Kidney glomerular epithelial cell (primary cell): ENCODE data around the gene PLEKHM3.
"Not testable (repeated sequence)": the region's sequence is repeated elsewhere in the genome, so short reads cannot be mapped to it uniquely, and the experiment has no call there.

Source experiments
- DNase-seq: peaks from one replicate; lab custom pipeline; 2025; lab: John Stamatoyannopoulos, UW

Gene PLEKHM3

GRCh38 chr2:207921606-207922005 is 103.7 kb downstream of the PLEKHM3 start:
- no peak for DNase-seq

DNA sequence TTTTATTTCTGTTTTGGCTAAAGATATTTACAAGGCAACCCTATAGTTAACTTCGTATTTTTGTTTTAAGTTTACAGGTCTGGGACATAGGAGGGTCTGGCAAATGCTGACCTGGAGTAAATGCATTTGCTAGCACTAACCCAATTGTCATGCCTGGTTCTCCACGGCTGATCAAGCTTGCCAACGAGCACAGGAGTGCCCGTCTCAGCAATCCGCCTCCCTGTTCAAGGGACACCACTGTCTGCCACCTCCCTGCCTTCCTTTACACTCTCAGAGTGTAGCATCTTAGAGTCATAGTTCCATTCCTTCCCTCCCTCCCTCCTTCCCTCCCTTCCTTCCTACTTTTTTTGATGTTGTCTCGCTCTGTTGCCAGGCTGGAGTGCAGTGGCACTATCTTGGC is 104.6 kb downstream of the PLEKHM3 start:
- DNase-seq = no peak

- DNase-seq = no peak
Measured at GRCh38 chr2:207920321-207920720, 105.0 kb downstream of the PLEKHM3 start.

GRCh38 chr2:207919164-207919919 is 106.0 kb downstream of the PLEKHM3 start:
- no peak for DNase-seq

DNA sequence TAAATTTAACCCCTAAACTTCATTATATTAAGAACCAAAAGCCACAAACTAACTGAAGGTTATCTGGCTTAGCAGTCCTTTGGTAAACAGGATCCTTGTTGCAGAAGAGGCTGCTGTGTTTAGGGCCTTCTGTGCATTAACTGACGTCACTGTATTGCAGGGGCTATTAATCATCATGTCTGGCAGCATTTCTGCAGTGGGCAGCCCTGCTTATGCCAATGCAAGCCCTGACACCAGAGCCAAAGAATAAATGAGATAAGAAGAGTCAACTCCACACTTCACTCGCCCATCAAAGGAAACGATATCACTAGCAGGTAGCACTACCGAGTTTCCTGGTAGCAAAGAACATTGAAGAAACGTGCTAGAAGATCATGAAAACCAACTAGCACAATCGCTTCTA is 110.6 kb downstream of the PLEKHM3 start:
- no peak for DNase-seq

- DNase-seq = no peak
Measured at GRCh38 chr2:207913772-207914358, 111.5 kb downstream of the PLEKHM3 start.

GRCh38 chr2:207911856-207912255 is 113.5 kb downstream of the PLEKHM3 start:
- DNase-seq = no peak

DNA sequence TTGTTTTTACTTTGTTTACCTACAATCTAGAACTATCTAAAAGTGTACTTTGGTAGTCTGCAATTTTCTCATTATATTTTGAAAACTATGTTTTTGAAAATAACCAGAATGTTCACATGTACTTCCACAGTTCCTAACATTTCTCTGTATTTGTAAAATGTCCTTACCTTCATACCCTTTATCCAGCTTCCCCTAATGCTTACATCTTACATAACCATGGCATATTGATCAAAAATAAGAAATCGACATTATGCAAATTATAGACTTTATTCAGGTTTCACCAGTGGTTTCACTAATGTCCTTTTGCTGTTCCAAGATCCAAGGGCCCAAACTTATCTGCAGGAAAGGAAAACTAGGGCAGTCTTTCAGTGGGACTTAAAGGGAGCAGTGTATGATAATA is 114.1 kb downstream of the PLEKHM3 start:
- DNase-seq = no peak

DNA sequence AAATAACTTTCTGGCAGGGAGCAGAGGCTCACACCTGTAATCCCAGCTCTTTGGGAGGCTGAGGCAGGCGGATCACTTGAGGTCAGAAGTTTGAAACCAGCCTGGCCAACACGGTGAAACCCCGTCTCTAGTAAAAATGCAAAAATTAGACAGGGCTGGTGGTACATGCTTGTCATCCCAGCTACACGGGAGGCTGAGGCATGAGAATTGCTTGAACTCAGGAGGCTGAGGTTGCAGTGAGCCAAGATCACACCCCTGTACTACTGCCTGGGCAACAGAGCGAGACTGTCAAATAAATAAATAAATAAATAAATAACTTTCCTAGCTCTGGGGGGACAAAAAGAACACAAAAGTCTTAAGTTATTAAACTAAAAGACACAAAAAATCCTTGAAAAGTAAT is 118.8 kb downstream of the PLEKHM3 start:
- not testable (repeated sequence) for DNase-seq

DNA sequence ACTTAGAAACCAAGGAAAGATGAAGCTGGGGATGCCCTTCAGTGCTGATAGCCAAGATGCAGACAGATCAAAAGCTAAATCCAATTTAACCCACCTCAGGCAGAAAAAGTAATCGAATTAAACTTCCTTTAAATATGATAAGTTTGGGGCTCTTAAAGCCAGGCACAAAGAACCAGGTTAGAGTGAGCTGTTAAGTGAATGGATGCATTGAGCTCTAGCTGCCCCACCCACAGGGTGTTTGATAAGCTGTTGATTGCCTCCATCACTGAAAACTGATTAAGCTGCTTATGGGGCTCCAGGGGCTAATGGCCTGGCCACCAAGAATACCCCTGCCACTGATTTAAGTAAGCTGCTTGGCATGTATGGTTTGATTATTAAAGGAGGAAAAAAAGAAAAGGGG is 119.8 kb downstream of the PLEKHM3 start:
- DNase-seq = no peak

GRCh38 chr2:207903236-207903635 is 122.1 kb downstream of the PLEKHM3 start:
- no peak for DNase-seq

DNA sequence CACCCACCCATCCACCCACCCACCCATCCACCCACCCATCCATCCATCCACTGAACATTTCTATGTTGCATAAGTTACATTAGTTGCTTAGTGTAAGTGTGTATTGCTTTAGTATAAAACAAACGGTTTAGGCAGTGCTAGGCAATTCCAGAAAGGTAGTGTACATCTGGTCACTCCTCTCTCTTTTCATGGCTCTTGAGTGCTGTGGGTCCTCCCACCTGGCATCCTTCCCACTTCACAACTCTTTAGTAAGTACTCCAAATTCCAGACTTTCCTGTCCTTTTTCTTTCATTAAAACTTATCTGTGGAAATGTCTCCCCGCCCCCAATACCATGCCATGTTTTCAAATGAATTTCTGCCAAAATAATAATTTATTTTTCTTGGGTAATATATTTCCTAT is 122.5 kb downstream of the PLEKHM3 start:
- no peak for DNase-seq

DNA sequence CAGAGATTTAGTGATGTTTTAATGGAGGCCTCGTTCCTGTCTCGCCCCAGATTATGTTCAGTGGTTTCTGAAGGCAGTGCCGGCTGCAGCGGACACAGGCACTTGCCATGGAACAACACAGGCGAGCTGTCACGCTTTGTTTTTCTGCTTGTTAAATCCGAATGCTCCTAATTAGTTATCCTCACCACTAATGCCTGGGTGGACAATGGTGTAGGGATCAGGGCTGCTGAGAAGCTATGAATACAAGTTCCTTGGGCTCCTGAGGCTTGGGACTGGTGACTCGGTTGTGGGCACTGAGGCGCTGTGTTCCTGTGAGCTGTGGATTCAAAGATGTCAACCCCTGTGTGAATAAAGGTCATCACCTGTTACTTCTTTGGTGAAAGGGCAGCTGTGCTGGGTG is 123.5 kb downstream of the PLEKHM3 start:
- DNase-seq = no peak

- DNase-seq = no peak
Measured at GRCh38 chr2:207901401-207901800, 123.9 kb downstream of the PLEKHM3 start.

DNA sequence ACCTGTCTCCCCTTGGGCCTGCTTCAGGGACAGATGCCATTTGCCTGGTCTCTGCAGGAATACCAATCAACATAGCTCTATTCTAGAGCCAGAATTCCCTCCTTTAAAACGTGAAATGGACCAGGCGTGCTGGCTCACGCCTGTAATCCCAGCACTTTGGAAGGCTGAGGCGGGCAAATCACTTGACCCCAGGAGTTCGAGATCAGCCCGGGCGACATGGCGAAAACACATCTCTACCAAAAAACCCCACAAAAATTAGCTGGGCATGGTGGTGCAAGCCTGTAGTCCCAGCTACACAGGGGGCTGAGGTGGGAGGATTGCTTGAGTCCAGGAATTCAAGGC is 127.0 kb downstream of the PLEKHM3 start:
- DNase-seq = no peak

- no peak for DNase-seq
Measured at GRCh38 chr2:207897541-207898353, 127.6 kb downstream of the PLEKHM3 start.

GRCh38 chr2:207896525-207897285 is 128.6 kb downstream of the PLEKHM3 start:
- DNase-seq = no peak

GRCh38 chr2:207895274-207895860 is 130.0 kb downstream of the PLEKHM3 start:
- no peak for DNase-seq

- no peak for DNase-seq
Measured at GRCh38 chr2:207892716-207893402, 132.5 kb downstream of the PLEKHM3 start.

GRCh38 chr2:207891086-207891844 is 134.1 kb downstream of the PLEKHM3 start:
- no peak for DNase-seq

DNA sequence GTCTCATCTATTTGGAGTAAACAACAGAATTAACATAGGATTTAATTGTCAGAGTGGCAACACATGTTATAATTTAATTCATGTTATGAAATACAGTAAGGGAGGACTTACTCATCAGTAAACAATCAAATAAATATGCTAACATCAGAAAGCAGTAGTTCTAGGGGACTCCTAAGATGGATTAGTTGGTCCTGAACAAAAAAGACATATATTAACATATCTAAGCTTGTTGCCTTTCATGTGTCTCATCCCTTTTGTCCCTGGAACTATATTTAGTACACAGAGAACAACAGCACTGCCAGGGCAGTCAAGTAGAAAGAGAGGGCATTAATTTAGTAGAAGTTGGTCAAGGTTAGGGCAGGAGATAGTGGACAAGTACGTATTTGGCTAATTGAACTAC is 137.8 kb downstream of the PLEKHM3 start:
- DNase-seq = no peak
